ENCODE measurements around the gene SRD5A3. TPM values are rescaled to one million over a fixed set of nuclear protein-coding genes. Genes with fewer than 3 reads are reported as not detected.
A peak's percentile ranks its signal among the peaks of the same experiment; 100 is the strongest.
"Not testable (repeated sequence)": the region's sequence is repeated elsewhere in the genome, so short reads cannot be mapped to it uniquely, and the experiment has no call there.

SRD5A3 gene
- total RNA-seq, 1 donor from 2014 or later = 12.7 TPM

GRCh38 chr4:55351824-55352223 is 5.8 kb downstream of the SRD5A3 start:
- Mint-ChIP-seq H3K27ac (ENCODE audit: unreplicated experiment) (no peak overlapping the region), H3K4me1 (ENCODE audit: low read depth, unreplicated experiment) (peaks cover 1% of the 10 kb centered on the region), H3K9me3 (ENCODE audit: unreplicated experiment) (peaks cover 4% of the 10 kb centered on the region), H3K36me3 (ENCODE audit: unreplicated experiment) (peaks cover 14% of the 10 kb centered on the region), H3K27me3 (ENCODE audit: unreplicated experiment) (peaks cover 1% of the 10 kb centered on the region), H3K4me3 (ENCODE audit: unreplicated experiment) (no peak overlapping the region)
- TF ChIP-seq CTCF (IDR thresholded peaks at IDR 0.05; ENCODE audit: partially characterized antibody, unreplicated experiment) = no peak
- DNase-seq = no peak

- H3K9me3 Mint-ChIP-seq (ENCODE audit: unreplicated experiment) = peaks cover 2% of the 10 kb centered on the region
- DNase-seq = no peak
- peaks cover 14% of the 10 kb centered on the region for H3K36me3 Mint-ChIP-seq (ENCODE audit: unreplicated experiment)
- no peaks in the 10 kb centered on the region for H3K27me3 Mint-ChIP-seq (ENCODE audit: unreplicated experiment)
- H3K4me1 Mint-ChIP-seq (ENCODE audit: low read depth, unreplicated experiment) = no peaks in the 10 kb centered on the region
- no peak overlapping the region for H3K4me3 Mint-ChIP-seq (ENCODE audit: unreplicated experiment)
- H3K27ac Mint-ChIP-seq (ENCODE audit: unreplicated experiment) = no peak overlapping the region
- TF ChIP-seq CTCF (IDR thresholded peaks at IDR 0.05; ENCODE audit: partially characterized antibody, unreplicated experiment) = no peak
These were observed 6.7 kb downstream of the SRD5A3 start for GRCh38 chr4:55352726-55353125.

- not testable (repeated sequence) for H3K4me1 Mint-ChIP-seq (ENCODE audit: low read depth, unreplicated experiment); H3K9me3 Mint-ChIP-seq (ENCODE audit: unreplicated experiment); H3K27ac Mint-ChIP-seq (ENCODE audit: unreplicated experiment); H3K27me3 Mint-ChIP-seq (ENCODE audit: unreplicated experiment); DNase-seq; H3K4me3 Mint-ChIP-seq (ENCODE audit: unreplicated experiment)
- peaks cover 14% of the 10 kb centered on the region for H3K36me3 Mint-ChIP-seq (ENCODE audit: unreplicated experiment)
These were observed 7.2 kb downstream of the SRD5A3 start for GRCh38 chr4:55353228-55353747.

- peaks cover 2% of the 10 kb centered on the region for H3K9me3 Mint-ChIP-seq (ENCODE audit: unreplicated experiment)
- DNase-seq = no peak
- H3K4me3 Mint-ChIP-seq (ENCODE audit: unreplicated experiment) = no peak overlapping the region
- H3K4me1 Mint-ChIP-seq (ENCODE audit: low read depth, unreplicated experiment) = no peaks in the 10 kb centered on the region
- TF ChIP-seq CTCF (IDR thresholded peaks at IDR 0.05; ENCODE audit: partially characterized antibody, unreplicated experiment) = no peak
- peaks cover 14% of the 10 kb centered on the region for H3K36me3 Mint-ChIP-seq (ENCODE audit: unreplicated experiment)
- H3K27ac Mint-ChIP-seq (ENCODE audit: unreplicated experiment) = peak overlapping the region; percentile 5
- no peaks in the 10 kb centered on the region for H3K27me3 Mint-ChIP-seq (ENCODE audit: unreplicated experiment)
These were observed 8.6 kb downstream of the SRD5A3 start for GRCh38 chr4:55354648-55355047.

- no peak for TF ChIP-seq CTCF (IDR thresholded peaks at IDR 0.05; ENCODE audit: partially characterized antibody, unreplicated experiment)
- H3K4me1 Mint-ChIP-seq (ENCODE audit: low read depth, unreplicated experiment) = no peaks in the 10 kb centered on the region
- no peak overlapping the region for H3K4me3 Mint-ChIP-seq (ENCODE audit: unreplicated experiment)
- no peak for DNase-seq
- H3K27ac Mint-ChIP-seq (ENCODE audit: unreplicated experiment) = no peak overlapping the region
- H3K36me3 Mint-ChIP-seq (ENCODE audit: unreplicated experiment) = peaks cover 14% of the 10 kb centered on the region
- H3K9me3 Mint-ChIP-seq (ENCODE audit: unreplicated experiment) = peaks cover 2% of the 10 kb centered on the region
- no peaks in the 10 kb centered on the region for H3K27me3 Mint-ChIP-seq (ENCODE audit: unreplicated experiment)
These were observed 9.5 kb downstream of the SRD5A3 start for GRCh38 chr4:55355555-55355954.
